PFSK-1 (cell line): Measurements from ENCODE around the gene BMP2K.

Experiments used
- FOXP2 ChIP-seq: optimal IDR thresholded peaks from 2 replicates; pipeline ENCODE3; 2011; ENCODE audit warnings: borderline replicate concordance, control low read depth, inconsistent platforms; ENCODE audit not compliant: insufficient read depth; ENCODE audit errors: extremely low read length, extremely low read depth
- POLR2AphosphoS5 ChIP-seq: IDR thresholded peaks from 2 replicates; pipeline ENCODE4 v1.6.1; 2012; ENCODE audit warnings: low read depth, mild to moderate bottlenecking, control low read depth, low read length, moderate library complexity
- SIN3A ChIP-seq: IDR thresholded peaks from 2 replicates; pipeline ENCODE4 v1.6.1; 2012; ENCODE audit warnings: mild to moderate bottlenecking, low read length, moderate library complexity, borderline replicate concordance; ENCODE audit not compliant: insufficient read depth
- TAF1 ChIP-seq: IDR thresholded peaks from 2 replicates; pipeline ENCODE4 v1.6.1; 2012; ENCODE audit warnings: low read length, control low read depth, borderline replicate concordance; ENCODE audit not compliant: insufficient read depth
- TF ChIP-seq, protein P1 (sequence below), 2 experiments: IDR thresholded peaks; 2 replicates each; pipeline versions ENCODE4 v1.6.1 to v1.8.0; 2011 to 2012; ENCODE audit warnings: low read depth in 2 of 2, low read length in 2 of 2, control low read depth in 1 of 2, inconsistent platforms in 1 of 2, mild to moderate bottlenecking in 1 of 2, moderate library complexity in 1 of 2; ENCODE audit not compliant: insufficient read depth in 1 of 2

DNA sequence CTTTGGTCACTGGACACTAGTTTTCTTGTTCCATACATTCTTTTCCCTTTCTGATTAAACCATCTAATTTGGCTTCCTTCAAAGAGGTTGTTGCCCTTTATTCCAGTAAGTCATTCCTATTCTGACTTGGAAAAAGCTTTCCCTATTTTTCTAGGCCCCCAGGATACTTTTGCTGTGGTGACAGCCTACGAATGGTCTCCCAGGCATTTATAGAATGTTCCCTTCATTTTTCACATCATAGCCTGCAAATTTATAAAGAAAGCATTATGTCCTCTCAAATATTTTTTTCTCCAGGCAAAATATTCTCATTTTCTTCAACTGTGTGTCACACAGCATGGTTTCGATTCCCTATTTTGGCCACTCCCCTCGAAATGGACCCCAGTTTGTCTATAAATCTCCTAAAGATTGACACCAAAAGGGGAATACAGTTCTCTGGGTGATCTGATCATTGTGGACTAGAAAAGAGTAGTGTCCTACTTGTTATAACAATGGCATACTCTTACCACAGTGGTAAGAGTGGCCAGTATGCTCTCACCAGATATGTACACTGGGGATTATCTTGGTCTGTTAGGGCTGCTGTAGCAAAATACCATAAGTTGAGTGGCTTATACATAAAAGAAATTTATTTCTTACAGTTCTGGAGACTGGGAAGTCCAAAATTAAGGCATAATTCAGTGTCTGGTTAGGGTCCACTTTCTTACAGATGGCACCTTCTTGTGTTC is 41.5 kb upstream of the BMP2K start:
- TF ChIP-seq POLR2AphosphoS5 (no peak), TAF1 (no peak), SIN3A (no peak), FOXP2 (no peak)
- TF ChIP-seq, protein P1, sequence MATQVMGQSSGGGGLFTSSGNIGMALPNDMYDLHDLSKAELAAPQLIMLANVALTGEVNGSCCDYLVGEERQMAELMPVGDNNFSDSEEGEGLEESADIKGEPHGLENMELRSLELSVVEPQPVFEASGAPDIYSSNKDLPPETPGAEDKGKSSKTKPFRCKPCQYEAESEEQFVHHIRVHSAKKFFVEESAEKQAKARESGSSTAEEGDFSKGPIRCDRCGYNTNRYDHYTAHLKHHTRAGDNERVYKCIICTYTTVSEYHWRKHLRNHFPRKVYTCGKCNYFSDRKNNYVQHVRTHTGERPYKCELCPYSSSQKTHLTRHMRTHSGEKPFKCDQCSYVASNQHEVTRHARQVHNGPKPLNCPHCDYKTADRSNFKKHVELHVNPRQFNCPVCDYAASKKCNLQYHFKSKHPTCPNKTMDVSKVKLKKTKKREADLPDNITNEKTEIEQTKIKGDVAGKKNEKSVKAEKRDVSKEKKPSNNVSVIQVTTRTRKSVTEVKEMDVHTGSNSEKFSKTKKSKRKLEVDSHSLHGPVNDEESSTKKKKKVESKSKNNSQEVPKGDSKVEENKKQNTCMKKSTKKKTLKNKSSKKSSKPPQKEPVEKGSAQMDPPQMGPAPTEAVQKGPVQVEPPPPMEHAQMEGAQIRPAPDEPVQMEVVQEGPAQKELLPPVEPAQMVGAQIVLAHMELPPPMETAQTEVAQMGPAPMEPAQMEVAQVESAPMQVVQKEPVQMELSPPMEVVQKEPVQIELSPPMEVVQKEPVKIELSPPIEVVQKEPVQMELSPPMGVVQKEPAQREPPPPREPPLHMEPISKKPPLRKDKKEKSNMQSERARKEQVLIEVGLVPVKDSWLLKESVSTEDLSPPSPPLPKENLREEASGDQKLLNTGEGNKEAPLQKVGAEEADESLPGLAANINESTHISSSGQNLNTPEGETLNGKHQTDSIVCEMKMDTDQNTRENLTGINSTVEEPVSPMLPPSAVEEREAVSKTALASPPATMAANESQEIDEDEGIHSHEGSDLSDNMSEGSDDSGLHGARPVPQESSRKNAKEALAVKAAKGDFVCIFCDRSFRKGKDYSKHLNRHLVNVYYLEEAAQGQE (IDR thresholded peaks at IDR 0.05; ENCODE audit: insufficient read depth in 1 of 2, low read depth in 2 of 2, low read length in 2 of 2) = no peak
